Nephron progenitor cell (in vitro differentiated cells): Measurements from ENCODE around the gene SECTM1.
"Not testable (repeated sequence)": the region's sequence is repeated elsewhere in the genome, so short reads cannot be mapped to it uniquely, and the experiment has no call there.

Experiments used
- DNase-seq: peaks from one replicate; pipeline ENCODE4 v3.0.0; 2021
- H3K27ac Mint-ChIP-seq: 2 replicates; pipeline ENCODE4 v1.8.0; 2021; ENCODE audit warnings: mild to moderate bottlenecking, moderate library complexity, mixed read lengths
- H3K27me3 Mint-ChIP-seq: 2 replicates; pipeline ENCODE4 v1.8.0; 2021; ENCODE audit warnings: mild to moderate bottlenecking, low read depth, mixed read lengths; ENCODE audit not compliant: poor library complexity
- H3K36me3 Mint-ChIP-seq: 2 replicates; pipeline ENCODE4 v1.8.0; 2021; ENCODE audit warnings: low read depth, mixed read lengths
- H3K4me1 Mint-ChIP-seq: 2 replicates; pipeline ENCODE4 v1.8.0; 2021; ENCODE audit warnings: mixed read lengths
- H3K4me3 Mint-ChIP-seq: 2 replicates; pipeline ENCODE4 v1.8.0; 2021; ENCODE audit warnings: mild to moderate bottlenecking, moderate library complexity, mixed read lengths
- H3K9me3 Mint-ChIP-seq: 2 replicates; pipeline ENCODE4 v1.8.0; 2021; ENCODE audit warnings: mild to moderate bottlenecking, moderate library complexity, mixed read lengths
- CTCF ChIP-seq: fragments of 200-600 bp; sonication (generic); IDR thresholded peaks from 2 replicates; pipeline ENCODE4 v1.5.0; 2021; ENCODE audit warnings: antibody characterized with exemption

SECTM1 gene

DNA sequence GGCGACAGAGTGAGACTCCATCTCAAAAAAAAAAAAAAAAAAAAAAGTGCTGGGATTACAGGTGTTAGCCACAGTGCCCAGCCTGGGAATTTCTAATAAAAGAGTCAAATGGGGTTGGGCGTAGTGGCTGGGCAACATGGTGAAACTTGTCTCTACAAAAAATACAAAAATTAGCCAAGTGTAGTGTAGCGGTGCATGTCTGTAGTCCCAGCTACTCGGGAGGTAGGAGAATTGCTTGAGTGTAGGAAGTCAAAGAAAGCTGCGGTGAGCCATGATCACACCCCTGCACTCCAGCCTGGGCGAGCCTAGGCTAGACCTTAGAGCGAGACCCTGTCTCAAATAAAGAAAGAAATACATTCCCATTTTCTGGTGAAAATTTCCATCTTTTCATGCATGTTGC, 35.6 kb upstream of the SECTM1 start:
- Mint-ChIP-seq H3K4me1 (peaks cover 55% of the 10 kb centered on the region), H3K27me3 (peaks cover 25% of the 10 kb centered on the region), H3K36me3 (peaks cover 4% of the 10 kb centered on the region), H3K27ac (no peak overlapping the region), H3K9me3 (peaks cover 8% of the 10 kb centered on the region), H3K4me3 (no peak overlapping the region)
- DNase-seq: no peak
- no peak for TF ChIP-seq CTCF

GRCh38 chr17:82367724-82368524, 34.4 kb upstream of the SECTM1 start:
- H3K27ac Mint-ChIP-seq: peak overlapping the region; percentile 86
- TF ChIP-seq CTCF: no peak
- peaks cover 55% of the 10 kb centered on the region for H3K4me1 Mint-ChIP-seq
- peak; percentile 39 for DNase-seq
- peaks cover 8% of the 10 kb centered on the region for H3K9me3 Mint-ChIP-seq
- H3K4me3 Mint-ChIP-seq: peak overlapping the region; percentile 68
- H3K27me3 Mint-ChIP-seq: peaks cover 21% of the 10 kb centered on the region
- H3K36me3 Mint-ChIP-seq: peaks cover 4% of the 10 kb centered on the region

DNA sequence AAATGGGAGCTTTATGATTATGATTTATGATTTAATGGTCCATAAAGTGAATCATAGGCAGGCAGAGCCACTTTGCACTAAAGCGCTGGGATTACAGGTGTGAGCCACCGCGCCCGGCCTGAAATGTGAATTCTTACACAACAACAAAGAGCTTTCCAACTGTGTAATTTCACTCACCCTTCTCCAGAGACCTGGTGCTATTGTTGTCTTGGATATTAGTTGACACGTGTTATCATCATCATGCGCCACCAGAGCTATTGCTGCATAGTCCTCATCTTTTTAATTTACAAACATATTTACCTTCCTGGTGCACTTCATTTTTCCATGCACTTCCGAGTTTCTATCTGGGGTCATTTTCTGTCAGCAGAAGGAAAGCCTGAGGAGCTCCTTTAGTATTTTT, 33.2 kb upstream of the SECTM1 start:
- Mint-ChIP-seq H3K27me3 (peaks cover 26% of the 10 kb centered on the region), H3K4me3 (peak overlapping the region; percentile 68), H3K36me3 (peaks cover 4% of the 10 kb centered on the region), H3K4me1 (peaks cover 49% of the 10 kb centered on the region), H3K27ac (no peak overlapping the region), H3K9me3 (peaks cover 8% of the 10 kb centered on the region)
- no peak for TF ChIP-seq CTCF
- DNase-seq: no peak

DNA sequence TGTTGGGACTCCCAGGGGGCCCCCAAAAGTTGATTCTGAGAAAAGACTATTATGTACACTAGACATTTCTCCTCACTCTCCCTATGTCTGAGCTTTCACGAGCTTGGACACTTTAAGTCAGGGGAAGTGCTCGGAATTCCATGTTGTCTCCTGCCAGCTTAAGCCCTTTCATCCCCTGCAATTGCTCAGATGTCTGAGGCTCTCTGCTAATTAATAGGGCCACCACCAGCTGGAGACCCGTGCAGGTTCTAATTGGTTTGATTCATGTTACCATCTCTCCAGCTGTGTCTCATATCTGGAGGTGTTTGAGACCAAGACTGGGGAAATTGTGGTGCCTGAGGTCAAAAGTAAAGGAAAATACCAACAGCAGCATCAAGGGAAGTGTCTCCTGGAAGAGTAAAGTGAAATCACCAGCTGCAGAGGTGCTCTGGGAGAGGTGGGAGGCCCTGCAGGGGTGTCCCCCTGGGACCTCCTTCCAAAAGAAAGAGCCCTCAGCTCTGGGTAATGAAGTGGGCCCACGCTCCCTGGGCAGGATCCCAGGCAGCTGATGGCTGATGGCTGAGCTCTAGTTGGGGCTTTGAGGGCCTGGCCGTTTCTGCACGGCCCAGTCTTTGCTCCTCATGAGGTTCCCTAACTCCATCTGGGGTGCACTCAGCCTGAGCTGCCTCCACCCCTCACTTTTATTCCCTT, 32.2 kb upstream of the SECTM1 start:
- H3K4me3 Mint-ChIP-seq: peak overlapping the region; percentile 22
- H3K36me3 Mint-ChIP-seq: peaks cover 4% of the 10 kb centered on the region
- H3K4me1 Mint-ChIP-seq: peaks cover 45% of the 10 kb centered on the region
- no peak overlapping the region for H3K27ac Mint-ChIP-seq
- peaks cover 8% of the 10 kb centered on the region for H3K9me3 Mint-ChIP-seq
- H3K27me3 Mint-ChIP-seq: peaks cover 24% of the 10 kb centered on the region
- TF ChIP-seq CTCF: no peak
- DNase-seq: no peak

DNA sequence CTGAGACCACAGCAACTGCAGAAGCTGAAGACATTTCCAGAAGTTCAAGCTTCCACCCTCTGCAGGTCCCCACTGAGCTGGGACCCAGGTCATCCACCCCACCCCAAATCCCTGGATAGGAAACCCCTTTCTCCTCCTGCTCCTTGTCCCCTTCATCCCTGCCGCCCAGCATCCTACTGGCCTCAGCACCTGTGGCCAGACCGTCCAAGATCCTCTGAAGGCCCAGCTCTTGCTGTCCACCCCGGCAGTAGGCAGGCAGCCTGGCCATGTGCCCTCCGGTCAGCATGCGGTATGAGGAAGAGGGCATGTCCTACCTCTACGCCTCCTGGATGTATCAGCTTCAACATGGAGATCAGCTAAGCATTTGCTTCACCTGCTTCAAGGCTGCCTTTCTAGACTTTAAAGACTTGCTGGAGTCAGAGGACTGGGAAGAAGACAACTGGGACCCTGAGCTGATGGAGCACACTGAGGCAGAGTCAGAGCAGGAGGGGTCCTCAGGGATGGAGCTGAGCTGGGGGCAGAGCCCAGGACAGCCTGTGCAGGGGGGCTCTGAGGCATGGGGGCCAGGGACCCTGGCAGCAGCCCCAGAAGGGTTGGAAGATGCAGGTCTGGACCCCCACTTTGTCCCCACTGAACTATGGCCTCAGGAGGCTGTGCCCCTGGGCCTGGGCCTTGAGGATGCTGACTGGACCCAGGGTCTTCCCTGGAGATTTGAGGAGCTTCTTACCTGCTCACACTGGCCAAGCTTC, 28.5 kb upstream of the SECTM1 start:
- H3K27ac Mint-ChIP-seq: no peak overlapping the region

GRCh38 chr17:82359451-82360074, 26.0 kb upstream of the SECTM1 start:
- Mint-ChIP-seq H3K4me1 (peaks cover 35% of the 10 kb centered on the region), H3K27me3 (peaks cover 35% of the 10 kb centered on the region)
- DNase-seq, H3K27ac Mint-ChIP-seq, H3K9me3 Mint-ChIP-seq, H3K36me3 Mint-ChIP-seq, H3K4me3 Mint-ChIP-seq: not testable (repeated sequence)

More for the DNA sequence above, 28.5 kb upstream of the SECTM1 start:
- H3K4me1 Mint-ChIP-seq: peaks cover 34% of the 10 kb centered on the region
- H3K27me3 Mint-ChIP-seq: peaks cover 24% of the 10 kb centered on the region
- H3K4me3 Mint-ChIP-seq: no peak overlapping the region
- TF ChIP-seq CTCF: no peak
- no peaks in the 10 kb centered on the region for H3K36me3 Mint-ChIP-seq
- DNase-seq: no peak
- H3K9me3 Mint-ChIP-seq: no peaks in the 10 kb centered on the region
